ENCODE data around the gene RXRA.

DNA sequence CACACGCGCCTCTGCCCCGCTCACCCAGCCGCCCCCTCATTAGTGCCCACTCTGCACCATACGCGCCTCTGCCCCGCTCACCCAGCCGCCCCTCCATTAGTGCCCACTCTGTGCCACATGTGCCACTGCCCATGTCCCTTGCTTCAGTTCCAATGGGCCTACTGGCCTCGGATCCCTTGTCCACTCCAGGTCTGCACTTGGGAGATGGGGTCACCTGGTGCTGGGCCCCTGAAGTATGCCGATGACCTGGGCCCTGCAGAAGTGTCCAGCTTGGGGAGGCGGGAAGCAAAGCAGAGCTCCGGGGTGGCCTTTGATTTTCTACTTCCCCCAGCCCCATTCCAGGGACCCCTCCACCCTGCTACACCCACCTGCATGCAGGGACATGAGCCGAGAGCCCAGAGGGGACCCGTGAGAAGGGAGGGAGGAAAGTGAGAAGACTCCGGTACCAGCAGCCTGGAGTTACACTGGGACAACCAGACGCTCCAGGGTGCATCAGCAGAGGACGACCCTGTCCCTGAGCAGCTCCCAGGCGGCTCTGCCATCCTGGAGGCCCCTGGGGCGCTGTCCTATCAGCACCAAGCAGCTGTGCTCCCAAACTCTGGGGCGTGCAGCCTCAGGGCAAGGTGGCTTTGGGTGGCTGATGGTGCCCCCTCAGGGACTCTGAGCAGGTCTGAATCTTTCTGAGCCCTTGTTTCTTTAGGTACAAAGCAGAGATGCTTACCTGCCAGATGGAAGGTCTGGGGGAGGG lies 140.8 kb downstream of the RXRA start:
- TF ChIP-seq, protein P1, sequence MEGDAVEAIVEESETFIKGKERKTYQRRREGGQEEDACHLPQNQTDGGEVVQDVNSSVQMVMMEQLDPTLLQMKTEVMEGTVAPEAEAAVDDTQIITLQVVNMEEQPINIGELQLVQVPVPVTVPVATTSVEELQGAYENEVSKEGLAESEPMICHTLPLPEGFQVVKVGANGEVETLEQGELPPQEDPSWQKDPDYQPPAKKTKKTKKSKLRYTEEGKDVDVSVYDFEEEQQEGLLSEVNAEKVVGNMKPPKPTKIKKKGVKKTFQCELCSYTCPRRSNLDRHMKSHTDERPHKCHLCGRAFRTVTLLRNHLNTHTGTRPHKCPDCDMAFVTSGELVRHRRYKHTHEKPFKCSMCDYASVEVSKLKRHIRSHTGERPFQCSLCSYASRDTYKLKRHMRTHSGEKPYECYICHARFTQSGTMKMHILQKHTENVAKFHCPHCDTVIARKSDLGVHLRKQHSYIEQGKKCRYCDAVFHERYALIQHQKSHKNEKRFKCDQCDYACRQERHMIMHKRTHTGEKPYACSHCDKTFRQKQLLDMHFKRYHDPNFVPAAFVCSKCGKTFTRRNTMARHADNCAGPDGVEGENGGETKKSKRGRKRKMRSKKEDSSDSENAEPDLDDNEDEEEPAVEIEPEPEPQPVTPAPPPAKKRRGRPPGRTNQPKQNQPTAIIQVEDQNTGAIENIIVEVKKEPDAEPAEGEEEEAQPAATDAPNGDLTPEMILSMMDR (IDR thresholded peaks at IDR 0.05) = no peak
- TF ChIP-seq POLR2AphosphoS5 (IDR thresholded peaks at IDR 0.05) (no peak), EP300 (IDR thresholded peaks at IDR 0.05) (no peak)

All from upper lobe of left lung (tissue), 4 donors.